ENCODE data around the gene RNFT2. TPM values are rescaled to one million over a fixed set of nuclear protein-coding genes. Genes with fewer than 3 reads are reported as not detected.

RNFT2 gene
- total RNA-seq, 4 donors from 2014 or later = 0.55 TPM; not detected in 3

DNA sequence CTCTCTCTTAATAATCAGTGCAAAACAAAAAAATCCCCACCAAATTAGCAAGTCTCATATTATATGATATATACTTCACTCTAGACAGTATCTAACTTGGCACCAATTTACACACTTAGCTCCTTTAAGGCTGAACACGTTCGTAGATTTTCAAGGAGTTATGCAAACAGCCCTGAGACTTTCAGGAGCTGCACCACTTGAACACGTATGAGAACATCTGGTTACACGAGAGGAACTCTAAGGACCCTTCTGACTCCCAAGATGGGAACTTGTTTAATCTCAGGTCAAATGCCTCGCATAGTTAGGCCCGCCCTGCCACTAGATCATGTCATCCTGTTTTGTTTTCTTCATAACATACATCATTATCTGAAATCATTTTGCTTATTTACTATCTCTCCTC lies 10.2 kb upstream of the RNFT2 start:
- no peaks in the 10 kb centered on the region for H3K9me3 ChIP-seq
- no peak overlapping the region for H3K27ac ChIP-seq
- ATAC-seq (no peak), DNase-seq (no peak)
- H3K27me3 ChIP-seq = no peaks in the 10 kb centered on the region
- peaks cover 0 to 5% of the 10 kb centered on the region in 2 donors for H3K4me1 ChIP-seq
- intact Hi-C loops (cut with DNase I; ENCODE audit: low total_unique reads) (no loop called here), in situ Hi-C loops (cut with MboI; ENCODE audit: low sequenced_read_pairs in 4 of 4) (no loop called here)
- H3K36me3 ChIP-seq = peaks cover 0 to 4% of the 10 kb centered on the region in 2 donors
- H3K4me3 ChIP-seq = no peak overlapping the region
- no peak for TF ChIP-seq CTCF (IDR thresholded peaks at IDR 0.05 in 4 of 5, conservative IDR thresholded peaks at IDR 0.05 in 1 of 5)

- intact Hi-C loops (cut with DNase I; ENCODE audit: low total_unique reads) = loop anchor here (10.0 kb wide), 1 partner anchor 1643 kb away; the partner anchor contains the start of genes SUDS3 and TAOK3
- TF ChIP-seq CTCF (IDR thresholded peaks at IDR 0.05 in 4 of 5, conservative IDR thresholded peaks at IDR 0.05 in 1 of 5) (no peak), POLR2A (IDR thresholded peaks at IDR 0.05) (no peak)
- DNase-seq (no peak), ATAC-seq (no peak)
- H3K27me3 ChIP-seq = no peaks in the 10 kb centered on the region
- H3K27ac ChIP-seq = no peak overlapping the region
- in situ Hi-C loops (cut with MboI; ENCODE audit: low sequenced_read_pairs in 4 of 4) = no loop called here
- no peak overlapping the region for H3K4me3 ChIP-seq
- peaks cover 0 to 23% of the 10 kb centered on the region in 2 donors for H3K36me3 ChIP-seq
- H3K4me1 ChIP-seq = peaks cover 5 to 9% of the 10 kb centered on the region in 2 donors
- H3K9me3 ChIP-seq = no peaks in the 10 kb centered on the region
Measured at GRCh38 chr12:116731801-116732200, 6.3 kb upstream of the RNFT2 start.

GRCh38 chr12:116734156-116734768 lies 3.9 kb upstream of the RNFT2 start:
- Histone ChIP-seq H3K27me3 (no peaks in the 10 kb centered on the region), H3K4me3 (no peak overlapping the region), H3K27ac (no peak overlapping the region), H3K9me3 (no peaks in the 10 kb centered on the region), H3K4me1 (peaks cover 11 to 18% of the 10 kb centered on the region in 2 donors), H3K36me3 (peaks cover 0 to 23% of the 10 kb centered on the region in 2 donors)
- intact Hi-C loops (cut with DNase I; ENCODE audit: low total_unique reads) (loop anchor here (10.0 kb wide), 1 partner anchor 1641 kb away; the partner anchor contains the start of genes SUDS3 and TAOK3), in situ Hi-C loops (cut with MboI; ENCODE audit: low sequenced_read_pairs in 4 of 4) (no loop called here)
- TF ChIP-seq CTCF (IDR thresholded peaks at IDR 0.05 in 4 of 5, conservative IDR thresholded peaks at IDR 0.05 in 1 of 5) (no peak), POLR2A (IDR thresholded peaks at IDR 0.05) (no peak)
- ATAC-seq (no peak), DNase-seq (no peak)

- peaks cover 0 to 23% of the 10 kb centered on the region in 2 donors for H3K36me3 ChIP-seq
Measured at GRCh38 chr12:116735084-116735483, 3.0 kb upstream of the RNFT2 start.

More at GRCh38 chr12:116735084-116735483, 3.0 kb upstream of the RNFT2 start:
- H3K27ac ChIP-seq = no peak overlapping the region
- no peaks in the 10 kb centered on the region for H3K9me3 ChIP-seq
- DNase-seq (no peak), ATAC-seq (no peak)
- no peak overlapping the region for H3K4me3 ChIP-seq
- in situ Hi-C loops (cut with MboI; ENCODE audit: low sequenced_read_pairs in 4 of 4) (no loop called here), intact Hi-C loops (cut with DNase I; ENCODE audit: low total_unique reads) (loop anchor here (10.0 kb wide), 1 partner anchor 1640 kb away; the partner anchor contains the start of genes SUDS3 and TAOK3)
- H3K27me3 ChIP-seq = no peaks in the 10 kb centered on the region
- peaks cover 11 to 18% of the 10 kb centered on the region in 2 donors for H3K4me1 ChIP-seq
- TF ChIP-seq POLR2A (IDR thresholded peaks at IDR 0.05) (no peak), CTCF (IDR thresholded peaks at IDR 0.05 in 4 of 5, conservative IDR thresholded peaks at IDR 0.05 in 1 of 5) (no peak)
